ENCODE measurements around the gene GNS.

The GNS gene

GRCh38 chr12:64733857-64734256 is 25.3 kb downstream of the GNS start:
- peak; percentile 35 for DNase-seq

DNA sequence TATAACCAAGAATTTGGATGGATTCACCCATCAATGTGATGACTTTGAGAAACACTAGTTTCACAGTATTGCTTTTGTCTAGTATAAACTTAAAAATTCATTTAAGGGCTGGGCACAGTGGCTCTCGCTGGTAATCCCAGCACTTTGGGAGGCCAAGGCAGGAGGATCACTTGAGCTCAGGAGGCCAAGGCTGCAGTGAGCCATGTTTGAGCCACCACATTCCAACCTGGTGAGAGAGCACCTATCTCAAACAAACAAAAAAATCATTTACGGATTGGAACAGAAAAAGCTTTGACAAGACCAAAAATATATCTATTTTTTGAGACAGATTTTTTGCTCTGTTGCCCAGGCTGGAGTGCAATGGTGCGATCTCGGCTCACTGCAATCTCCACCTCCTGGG is 27.5 kb downstream of the GNS start:
- no peak for DNase-seq

DNA sequence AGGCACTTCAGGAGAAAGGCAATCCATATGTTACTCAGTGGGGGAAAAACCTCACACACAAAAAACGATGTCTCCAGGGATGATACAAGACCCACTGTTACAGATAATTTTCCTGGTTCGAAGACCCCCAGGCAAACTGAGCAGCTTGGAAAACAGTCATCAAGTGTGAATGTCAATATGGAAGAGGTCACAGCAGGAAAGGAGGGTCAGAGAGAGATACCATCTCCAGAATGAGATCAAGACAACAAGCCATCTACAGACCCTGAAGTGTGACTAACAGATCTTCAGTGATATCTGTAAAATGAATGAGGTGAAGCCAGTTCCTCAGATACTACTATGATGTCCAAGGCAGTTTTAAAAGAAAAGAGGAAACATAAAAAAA is 28.6 kb downstream of the GNS start:
- no peak for DNase-seq

DNA sequence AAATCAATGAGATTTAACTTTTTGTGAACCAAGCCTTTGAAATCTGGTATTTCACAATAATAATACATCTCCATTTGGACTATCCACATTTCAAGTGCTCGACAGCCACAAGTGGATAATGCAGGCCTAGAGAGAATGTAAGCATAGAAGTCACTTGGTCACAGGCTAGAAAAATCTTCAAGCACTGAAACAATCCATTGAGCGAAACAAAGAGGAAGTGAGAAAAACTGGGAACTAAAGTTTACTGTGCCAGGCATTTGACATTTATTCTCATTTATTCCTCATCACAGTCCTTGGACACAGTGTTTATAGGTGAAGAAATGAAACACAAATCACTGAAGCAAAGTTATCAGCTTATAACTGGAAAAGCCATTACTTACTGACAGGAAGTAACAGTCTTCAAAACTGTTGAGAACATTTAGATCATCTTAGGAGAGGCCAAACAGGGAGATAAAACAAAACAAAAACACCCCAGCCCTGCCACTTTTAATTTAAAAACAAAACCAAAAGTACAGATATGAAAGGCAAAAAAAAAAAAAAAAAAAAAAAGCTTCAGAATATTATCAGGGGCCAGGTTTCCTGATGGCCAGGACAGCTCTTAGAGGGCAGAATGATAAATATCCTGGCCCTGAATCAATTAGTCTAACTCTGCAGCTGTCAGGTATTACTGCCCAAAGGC is 29.2 kb downstream of the GNS start:
- no peak for DNase-seq

GRCh38 chr12:64724201-64724745 is 34.9 kb downstream of the GNS start:
- no peak for DNase-seq

DNA sequence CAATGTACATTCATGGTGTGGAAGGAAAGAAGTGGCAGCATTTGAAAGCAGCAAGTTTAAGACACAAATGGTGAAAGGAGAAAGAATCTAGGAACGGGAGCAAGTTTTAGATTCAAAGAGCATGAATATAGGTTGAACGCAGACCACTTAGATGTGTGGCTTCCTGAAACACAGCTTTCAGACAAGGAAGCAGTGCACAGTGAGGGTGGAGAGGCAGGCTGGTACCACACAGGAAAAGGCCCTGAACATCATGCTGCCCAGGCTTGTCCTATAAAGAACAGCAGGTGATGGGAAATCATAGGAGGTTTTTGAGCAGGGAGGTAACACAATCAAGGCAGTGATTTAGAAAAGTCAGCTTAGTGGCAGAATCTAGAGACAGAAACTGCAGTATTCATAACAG is 35.6 kb downstream of the GNS start:
- no peak for DNase-seq

DNA sequence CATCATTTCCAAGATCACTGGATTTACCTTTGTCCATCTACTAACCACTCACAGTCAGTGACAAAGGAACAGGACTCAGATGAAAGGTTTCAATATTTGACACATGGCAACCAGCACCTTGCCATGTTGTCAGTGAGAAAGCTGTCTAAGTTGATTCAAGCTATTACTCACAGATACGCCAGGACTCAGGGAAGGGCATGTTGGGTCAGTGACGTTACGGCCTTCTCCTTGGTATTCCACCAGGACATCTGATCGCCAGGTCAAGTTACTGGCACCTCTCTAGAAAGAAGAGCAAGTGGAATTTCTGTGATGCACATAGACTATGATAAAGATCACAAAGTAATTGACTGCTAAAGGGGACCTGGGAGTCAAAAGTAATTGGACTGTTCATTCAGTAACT is 36.4 kb downstream of the GNS start:
- DNase-seq, result no peak

DNA sequence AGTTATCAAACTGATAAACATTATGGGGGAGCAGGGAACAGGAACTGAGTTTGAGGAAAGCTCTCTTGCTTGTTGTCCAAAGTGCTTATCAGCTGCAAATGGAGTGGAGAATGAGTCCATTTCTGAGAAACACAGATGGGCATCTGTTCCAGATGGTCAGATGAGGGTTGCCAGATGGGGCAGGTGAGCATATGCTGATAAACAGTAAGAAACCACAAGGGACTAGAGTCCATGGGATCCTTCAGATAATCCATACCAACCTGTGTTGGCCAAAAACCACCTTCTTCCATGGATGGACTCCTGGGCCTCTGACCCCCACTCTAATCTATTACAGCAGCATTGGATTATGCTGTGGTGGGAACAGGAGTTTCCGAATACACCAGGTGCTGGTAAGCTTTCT is 38.3 kb downstream of the GNS start:
- DNase-seq, result no peak

DNA sequence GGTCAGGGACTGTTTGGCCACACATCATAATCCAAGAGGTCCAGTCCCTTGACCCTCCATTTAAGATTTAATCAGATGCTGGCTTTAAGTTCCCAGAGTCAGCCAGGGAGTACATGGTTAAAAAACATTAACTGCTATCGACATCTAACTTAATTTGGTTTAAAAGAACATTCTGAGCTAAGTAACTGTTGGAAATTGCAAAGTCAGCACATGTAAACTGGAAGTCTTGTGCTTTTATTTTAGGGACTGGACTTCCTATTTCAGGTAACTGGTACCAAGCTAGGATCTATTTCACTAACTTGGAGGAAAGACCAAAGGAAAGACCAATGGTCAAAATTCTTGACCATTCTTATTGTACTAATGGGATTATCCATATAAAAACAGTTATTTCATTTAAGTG is 40.6 kb downstream of the GNS start:
- no peak for DNase-seq

DNA sequence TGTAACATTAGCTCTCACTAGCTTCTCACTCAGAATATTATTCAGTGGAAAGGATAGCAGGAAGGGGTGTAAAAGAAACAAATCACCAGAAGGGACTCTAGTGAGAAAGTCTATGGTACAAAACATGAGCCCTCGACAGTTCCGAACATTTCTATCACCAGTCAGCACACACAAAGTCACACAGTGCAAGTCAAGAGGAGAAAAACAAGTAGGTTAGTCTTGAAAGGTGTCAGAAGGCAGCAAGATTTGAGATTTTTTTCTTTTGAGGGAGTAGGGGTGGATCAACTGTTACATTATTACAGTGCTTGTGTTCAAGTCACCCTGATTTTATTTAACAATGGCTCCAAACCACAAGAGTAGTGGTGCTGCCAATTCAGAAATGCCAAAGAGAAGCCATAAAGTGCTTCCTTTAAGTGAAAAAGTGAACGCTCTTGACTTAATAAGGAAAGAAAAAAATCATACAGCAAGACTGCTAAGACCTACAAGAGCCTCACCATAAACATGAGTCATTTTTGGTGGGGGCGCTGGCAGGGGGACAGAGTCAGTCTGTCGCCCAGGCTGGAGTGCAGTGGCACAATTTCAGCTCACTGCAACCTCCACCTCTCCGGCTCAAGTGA is 42.3 kb downstream of the GNS start:
- DNase-seq, result no peak

DNA sequence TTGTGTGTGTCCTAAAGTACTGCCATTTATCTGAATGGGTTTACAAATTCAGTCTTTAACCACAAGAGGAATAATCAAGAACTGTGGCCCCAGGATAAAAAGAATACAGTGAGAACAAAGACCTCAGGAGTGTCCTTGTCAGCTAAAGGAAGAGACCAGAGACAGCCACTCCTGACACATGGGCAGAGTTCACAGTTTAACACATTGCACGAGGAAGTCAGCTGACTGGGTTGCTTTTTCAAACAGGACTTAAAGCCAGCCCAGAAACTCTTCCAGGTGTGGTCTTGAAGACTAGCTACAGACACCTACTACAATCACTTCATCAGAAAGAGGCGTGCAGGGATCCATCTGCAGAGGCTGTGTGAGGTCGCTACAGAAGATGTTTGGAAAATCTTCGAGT is 42.8 kb downstream of the GNS start:
- no peak for DNase-seq

GRCh38 chr12:64714551-64714968 is 44.6 kb downstream of the GNS start:
- DNase-seq, result no peak

- DNase-seq, result no peak
These were observed 45.8 kb downstream of the GNS start for GRCh38 chr12:64713376-64713775.

DNA sequence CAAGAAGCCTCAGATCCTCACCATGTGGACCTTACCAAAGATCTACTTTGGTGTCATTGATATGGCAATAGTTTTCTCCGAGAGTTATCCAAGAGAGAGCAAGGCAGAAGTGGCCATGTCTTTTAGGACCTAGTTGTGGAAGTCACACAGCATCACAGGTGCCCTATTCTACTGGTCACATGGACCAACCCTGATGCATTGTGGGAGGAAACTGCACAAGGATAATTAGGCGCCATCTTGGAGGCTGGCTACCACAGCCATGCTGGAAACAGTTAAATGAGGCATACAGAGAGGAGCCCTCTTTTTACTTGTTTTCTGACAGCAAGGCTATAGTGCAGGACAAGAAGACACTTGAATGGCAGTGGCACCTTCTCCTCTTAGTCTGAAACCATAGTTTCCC is 49.8 kb downstream of the GNS start:
- no peak for DNase-seq

DNA sequence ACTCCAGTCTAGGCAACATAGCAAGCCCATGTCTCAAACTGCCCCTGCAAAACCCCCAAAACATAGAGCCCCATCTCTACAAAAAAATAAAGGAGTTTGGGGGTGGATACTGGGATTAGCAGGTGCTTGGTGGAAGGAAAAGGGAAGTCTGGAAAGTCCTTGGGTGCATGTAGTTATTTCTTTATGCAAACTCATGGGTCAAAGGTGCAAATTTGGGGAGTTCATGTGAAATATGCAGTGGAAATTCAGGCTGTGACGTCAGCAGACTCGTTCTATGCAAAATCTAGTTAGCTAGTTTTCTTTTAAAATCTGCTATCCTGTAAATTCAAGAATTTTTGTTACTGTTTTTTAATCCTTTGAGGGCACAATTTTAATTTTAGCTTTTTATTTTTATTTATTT is 51.3 kb downstream of the GNS start:
- DNase-seq, result no peak

DNA sequence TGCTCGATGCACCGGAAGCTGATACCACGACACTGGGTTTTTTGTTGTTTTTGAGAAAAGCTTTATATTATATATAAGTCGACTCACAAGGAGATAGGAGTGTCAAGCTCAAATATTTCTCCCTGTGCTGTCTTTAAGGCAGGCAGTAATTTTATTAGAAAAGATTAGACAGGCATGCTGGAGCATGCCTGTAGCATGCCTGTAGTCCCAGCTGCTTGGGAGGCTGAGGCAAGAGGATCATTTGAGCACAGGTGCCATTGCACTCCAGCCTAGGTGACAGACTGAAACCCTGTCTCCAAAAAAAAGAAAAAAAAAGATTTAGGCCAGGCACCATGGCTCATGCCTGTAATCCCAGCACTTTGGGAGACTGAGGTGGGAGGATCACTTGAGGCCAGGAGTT is 51.8 kb downstream of the GNS start:
- DNase-seq, result no peak

DNA sequence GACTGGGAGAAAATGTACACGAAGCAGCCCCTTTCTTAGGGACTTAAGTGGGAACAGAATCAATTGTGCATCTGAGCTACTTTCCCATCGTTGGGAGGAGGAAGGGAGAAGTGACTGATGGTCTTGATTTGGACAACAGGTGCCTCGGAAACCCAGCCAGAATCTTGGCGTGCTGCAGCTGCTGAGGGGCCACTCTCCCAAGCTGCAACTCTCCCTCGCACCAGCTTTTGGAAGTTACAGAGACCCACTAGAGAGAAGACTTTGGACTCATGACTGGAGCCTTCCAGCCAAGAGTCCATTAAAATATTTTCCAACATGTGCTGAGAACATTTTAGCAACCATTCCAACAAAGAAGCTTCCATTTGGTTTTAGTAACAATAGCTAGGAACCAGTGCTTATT is 52.3 kb downstream of the GNS start:
- peak; percentile 92 for DNase-seq

DNA sequence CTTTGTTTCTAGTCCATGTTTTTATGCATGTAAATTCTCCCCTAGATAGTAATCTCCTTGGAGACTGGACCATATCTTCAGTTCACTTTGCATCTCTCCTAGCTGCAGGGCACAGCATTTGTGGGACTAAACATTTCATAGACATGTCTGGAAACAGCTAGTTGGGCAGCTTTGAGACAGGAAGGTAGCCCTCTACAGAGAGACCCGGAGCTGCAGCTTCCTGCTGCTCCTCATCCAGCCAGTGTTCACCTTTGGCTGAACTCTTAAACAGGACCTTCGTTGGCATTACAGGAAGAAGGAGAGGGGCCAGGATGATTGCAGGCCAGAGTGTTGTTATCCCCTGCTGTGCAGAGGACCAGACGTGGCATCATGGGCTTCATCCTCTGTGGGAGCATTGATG is 52.9 kb downstream of the GNS start:
- peak; percentile 40 for DNase-seq

- DNase-seq, result no peak
These were observed 57.9 kb downstream of the GNS start for GRCh38 chr12:64701283-64701682.

GRCh38 chr12:64700532-64700931 is 58.7 kb downstream of the GNS start:
- no peak for DNase-seq

GRCh38 chr12:64699504-64700115 is 59.6 kb downstream of the GNS start:
- no peak for DNase-seq

DNA sequence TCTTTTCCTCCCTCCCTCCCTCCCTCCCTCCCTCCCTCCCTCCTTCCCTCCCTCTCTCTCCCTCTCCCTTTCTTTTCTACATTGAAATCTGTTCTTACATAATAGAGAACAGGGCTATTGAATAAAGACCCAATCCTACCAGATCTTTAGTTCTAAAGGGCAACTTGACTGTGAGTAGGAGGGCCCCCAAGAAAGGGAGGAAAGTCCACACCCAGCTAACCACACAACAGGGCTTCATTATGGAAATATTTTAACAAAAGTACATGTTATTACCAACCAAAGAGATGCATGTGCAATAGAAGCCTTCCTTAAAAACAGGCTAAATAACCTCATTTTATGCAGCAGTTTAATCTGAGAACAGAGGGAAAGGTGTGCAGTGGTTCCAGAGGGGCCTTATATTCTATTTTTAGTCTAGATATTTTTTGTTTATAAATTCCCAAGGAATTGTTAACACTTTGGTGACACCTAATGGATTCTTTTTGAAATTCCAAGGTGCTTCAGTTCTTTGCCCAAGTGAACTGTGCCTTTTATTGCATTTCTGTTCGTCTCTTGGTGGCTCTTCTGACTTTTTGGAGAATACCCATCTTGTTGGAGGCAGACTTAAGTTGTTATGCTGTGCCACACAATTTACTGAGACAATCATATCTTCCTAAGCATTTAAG is 63.0 kb downstream of the GNS start:
- DNase-seq, result no peak

DNA sequence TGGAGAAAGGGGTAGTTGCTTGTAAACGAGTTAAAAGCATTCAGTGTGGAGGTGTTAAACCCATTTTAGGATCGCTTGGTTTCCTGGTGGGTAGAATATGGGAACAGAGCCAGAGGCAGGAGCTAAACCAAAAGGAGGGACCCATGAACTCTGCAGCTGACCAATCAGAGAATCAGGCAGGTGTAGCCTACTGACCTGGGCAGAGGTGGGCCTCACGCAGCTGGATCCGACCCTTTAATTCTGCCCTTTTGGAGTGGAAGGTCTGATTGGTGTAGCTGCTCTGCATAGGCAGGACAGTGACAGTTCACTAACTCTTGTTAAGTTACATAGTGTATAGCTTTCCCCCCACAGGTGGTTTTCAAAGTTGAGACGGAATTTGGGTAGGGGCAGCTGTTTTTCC is 63.7 kb downstream of the GNS start:
- no peak for DNase-seq

All from right hindlimb (tissue), 1 donor.